KMS-11 (cell line): Measurements from ENCODE around the gene CD276.

ENCODE experiments used
- H2AFZ ChIP-seq: fragments of 200-600 bp; sonication (generic); 2 replicates; pipeline ENCODE4 v1.6.1; 2016; ENCODE audit warnings: antibody characterized with exemption, mixed run types, low read depth
- H3K27ac ChIP-seq: fragments of 200-600 bp; sonication (generic); 2 replicates; pipeline ENCODE4 v1.6.1; 2016; ENCODE audit warnings: mild to moderate bottlenecking, mixed run types
- H3K27me3 ChIP-seq: fragments of 200-600 bp; sonication (generic); 2 replicates; pipeline ENCODE4 v1.6.1; 2017; ENCODE audit warnings: mild to moderate bottlenecking, low read depth, mixed run types, moderate library complexity; ENCODE audit not compliant: insufficient read depth
- H3K36me3 ChIP-seq: fragments of 200-600 bp; sonication (generic); 2 replicates; pipeline ENCODE4 v1.6.1; 2017; ENCODE audit warnings: mild to moderate bottlenecking, mixed run types; ENCODE audit not compliant: insufficient read depth
- H3K4me1 ChIP-seq: fragments of 200-600 bp; sonication (generic); 2 replicates; pipeline ENCODE4 v1.6.1; 2016; ENCODE audit warnings: mild to moderate bottlenecking, low read depth, mixed run types; ENCODE audit not compliant: poor library complexity, severe bottlenecking
- H3K4me2 ChIP-seq: fragments of 200-600 bp; sonication (generic); 2 replicates; pipeline ENCODE4 v1.7.0; 2016; ENCODE audit warnings: mild to moderate bottlenecking, mixed run types
- H3K4me3 ChIP-seq: fragments of 200-600 bp; sonication (generic); IDR thresholded peaks from 2 replicates; pipeline ENCODE4 v1.6.1; 2017; ENCODE audit warnings: low read depth, low read length, mixed read lengths; ENCODE audit not compliant: insufficient read depth
- H3K79me2 ChIP-seq: fragments of 200-600 bp; sonication (generic); 2 replicates; pipeline ENCODE4 v1.6.1; 2016; ENCODE audit warnings: low read depth, mixed run types; ENCODE audit not compliant: insufficient read depth
- H3K9ac ChIP-seq: fragments of 200-600 bp; sonication (generic); 2 replicates; pipeline ENCODE4 v1.6.1; 2016; ENCODE audit warnings: mild to moderate bottlenecking, mixed run types
- H4K20me1 ChIP-seq: fragments of 200-600 bp; sonication (generic); 2 replicates; pipeline ENCODE4 v1.6.1; 2016; ENCODE audit warnings: mild to moderate bottlenecking, mixed run types; ENCODE audit not compliant: insufficient read depth
- TF ChIP-seq, protein P1 (sequence below): fragments of 200-600 bp; sonication (generic); conservative IDR thresholded peaks from 2 replicates; pipeline ENCODE4 v1.6.1; 2017; ENCODE audit warnings: low read depth, mild to moderate bottlenecking, antibody characterized with exemption, low read length, moderate library complexity, mixed read lengths

Gene CD276

GRCh38 chr15:73732930-73733329 is 48.7 kb downstream of the CD276 start:
- H3K4me1 ChIP-seq = no peaks in the 10 kb centered on the region
- H3K27ac ChIP-seq = no peak overlapping the region
- H3K4me3 ChIP-seq = no peak overlapping the region
- no peak overlapping the region for H3K4me2 ChIP-seq
- no peaks in the 10 kb centered on the region for H4K20me1 ChIP-seq
- H3K36me3 ChIP-seq = no peaks in the 10 kb centered on the region
- H3K27me3 ChIP-seq = peaks cover under 1% of the 10 kb centered on the region; the same call in 1 of the 2 replicates
- no peak overlapping the region for H3K9ac ChIP-seq
- no peaks in the 10 kb centered on the region for H3K79me2 ChIP-seq
- TF ChIP-seq, protein P1, sequence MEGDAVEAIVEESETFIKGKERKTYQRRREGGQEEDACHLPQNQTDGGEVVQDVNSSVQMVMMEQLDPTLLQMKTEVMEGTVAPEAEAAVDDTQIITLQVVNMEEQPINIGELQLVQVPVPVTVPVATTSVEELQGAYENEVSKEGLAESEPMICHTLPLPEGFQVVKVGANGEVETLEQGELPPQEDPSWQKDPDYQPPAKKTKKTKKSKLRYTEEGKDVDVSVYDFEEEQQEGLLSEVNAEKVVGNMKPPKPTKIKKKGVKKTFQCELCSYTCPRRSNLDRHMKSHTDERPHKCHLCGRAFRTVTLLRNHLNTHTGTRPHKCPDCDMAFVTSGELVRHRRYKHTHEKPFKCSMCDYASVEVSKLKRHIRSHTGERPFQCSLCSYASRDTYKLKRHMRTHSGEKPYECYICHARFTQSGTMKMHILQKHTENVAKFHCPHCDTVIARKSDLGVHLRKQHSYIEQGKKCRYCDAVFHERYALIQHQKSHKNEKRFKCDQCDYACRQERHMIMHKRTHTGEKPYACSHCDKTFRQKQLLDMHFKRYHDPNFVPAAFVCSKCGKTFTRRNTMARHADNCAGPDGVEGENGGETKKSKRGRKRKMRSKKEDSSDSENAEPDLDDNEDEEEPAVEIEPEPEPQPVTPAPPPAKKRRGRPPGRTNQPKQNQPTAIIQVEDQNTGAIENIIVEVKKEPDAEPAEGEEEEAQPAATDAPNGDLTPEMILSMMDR = no peak
- H2AFZ ChIP-seq = no peak overlapping the region

- Histone ChIP-seq H3K4me3 (no peak overlapping the region), H3K79me2 (no peaks in the 10 kb centered on the region), H3K36me3 (no peaks in the 10 kb centered on the region), H3K27ac (no peak overlapping the region), H2AFZ (no peak overlapping the region), H4K20me1 (no peaks in the 10 kb centered on the region), H3K9ac (no peak overlapping the region), H3K4me1 (no peaks in the 10 kb centered on the region), H3K27me3 (peaks cover 7% of the 10 kb centered on the region; the same call in 1 of the 2 replicates), H3K4me2 (no peak overlapping the region)
- TF ChIP-seq, protein P1 = no peak
These were observed 53.4 kb downstream of the CD276 start for GRCh38 chr15:73737535-73737934.

DNA sequence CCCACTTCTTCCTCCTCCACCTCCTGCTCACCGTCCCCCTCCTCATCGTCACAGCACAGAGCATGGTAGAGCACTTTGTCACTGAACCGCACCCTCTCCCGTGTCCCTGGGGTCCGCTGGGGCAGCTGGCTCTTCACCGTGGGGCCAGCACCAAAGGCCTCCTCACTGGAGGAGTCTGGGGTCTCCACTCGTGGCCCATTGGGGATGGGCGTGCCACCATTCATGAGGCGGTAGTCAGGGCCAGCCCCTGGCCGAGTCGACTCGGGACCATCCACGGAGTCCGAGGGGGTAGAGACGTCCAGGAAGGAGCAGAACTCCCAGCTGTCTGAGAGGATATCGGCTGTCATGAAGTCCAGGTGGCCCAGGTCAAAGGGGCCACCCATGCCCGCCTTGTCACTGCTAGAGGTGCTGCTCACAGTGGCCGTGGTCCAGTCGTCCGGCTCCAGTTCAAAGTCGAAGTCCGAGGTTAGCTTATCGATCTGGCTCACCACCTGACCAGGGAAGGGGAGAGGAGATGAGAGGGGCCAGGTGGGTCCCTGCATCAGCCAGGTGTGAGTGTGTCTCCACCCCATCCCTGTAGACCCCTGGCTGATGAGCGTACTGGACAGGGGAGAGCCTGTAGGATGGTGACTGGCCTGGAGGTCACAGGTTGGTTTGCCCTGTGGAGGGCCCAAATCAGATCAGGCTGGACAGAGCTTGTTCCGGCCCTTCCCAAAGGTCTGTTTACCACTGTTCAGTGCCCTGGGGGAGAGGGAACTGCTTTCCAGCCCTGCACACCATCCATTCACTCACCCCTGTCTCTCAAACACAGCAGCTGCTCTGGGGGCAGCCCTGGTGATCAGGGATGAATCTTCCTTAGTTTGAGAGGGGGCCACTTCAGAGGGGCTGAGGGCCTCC is 56.2 kb downstream of the CD276 start:
- Histone ChIP-seq H3K4me1 (no peaks in the 10 kb centered on the region), H3K9ac (no peak overlapping the region)
- TF ChIP-seq, protein P1 = no peak

GRCh38 chr15:73741321-73741836 is 57.2 kb downstream of the CD276 start:
- Histone ChIP-seq H3K9ac (no peak overlapping the region), H4K20me1 (no peaks in the 10 kb centered on the region), H3K36me3 (no peaks in the 10 kb centered on the region), H3K79me2 (no peaks in the 10 kb centered on the region), H3K4me3 (no peak overlapping the region), H3K4me1 (no peaks in the 10 kb centered on the region), H2AFZ (no peak overlapping the region), H3K4me2 (no peak overlapping the region), H3K27me3 (peaks cover 7% of the 10 kb centered on the region; the same call in 1 of the 2 replicates), H3K27ac (no peak overlapping the region)
- TF ChIP-seq, protein P1 = no peak

More for the DNA sequence above, 56.2 kb downstream of the CD276 start:
- no peak overlapping the region for H3K27ac ChIP-seq
- no peak overlapping the region for H3K4me2 ChIP-seq
- H3K36me3 ChIP-seq = no peaks in the 10 kb centered on the region
- H4K20me1 ChIP-seq = no peaks in the 10 kb centered on the region
- no peak overlapping the region for H2AFZ ChIP-seq
- peaks cover 7% of the 10 kb centered on the region; the same call in 1 of the 2 replicates for H3K27me3 ChIP-seq
- H3K79me2 ChIP-seq = no peaks in the 10 kb centered on the region
- H3K4me3 ChIP-seq = no peak overlapping the region
